GM12878 (cell line): ENCODE measurements around the gene REXO2. TPM values are rescaled to one million over a fixed set of nuclear protein-coding genes. Genes with fewer than 3 reads are reported as not detected.

Experiments used
- ATAC-seq: fragments of 200-7000 bp; cut with Tn5 transposase; 3 replicates; pipeline ENCODE4 v1.9.1; 2020; ENCODE audit warnings: mild to moderate bottlenecking, moderate library complexity
- BruUV-seq: library from RNA; stranded (reverse); fragments of 400-500 nt; replicated peaks from 2 replicates; lab custom pipeline; 2021; lab: Mats Ljungman, UMichigan
- CTCF ChIA-PET: fragments of 300-600 bp; sonication (Branson Sonifier 250); formaldehyde crosslinking; extraction: SDS; loops from one replicate; lab custom pipeline; 2021; ENCODE audit warnings: inconsistent platforms; lab: Yijun Ruan, JAX
- POLR2A ChIA-PET: fragments of 350-600 bp; formaldehyde crosslinking; extraction: SDS; loops from one replicate; lab custom pipeline; 2021; ENCODE audit warnings: inconsistent platforms; lab: Charles Lee
- RAD21 ChIA-PET: fragments of 300-600 bp; sonication (Branson Sonifier 250); formaldehyde crosslinking; loops from one replicate; lab custom pipeline; 2023; ENCODE audit warnings: antibody characterized with exemption; ENCODE audit not compliant: unreplicated experiment; lab: Charles Lee
- SMC1A ChIA-PET: fragments of 300-600 bp; sonication (Branson Sonifier 250); formaldehyde crosslinking; loops from one replicate; lab custom pipeline; 2023; ENCODE audit not compliant: unreplicated experiment, uncharacterized antibody; lab: Charles Lee
- DNase-seq: peaks from one replicate; pipeline ENCODE4 v3.0.0-alpha.2; 2011; ENCODE audit warnings: low read depth, low spot score
- FAIRE-seq: peaks from 3 replicates; lab custom pipeline; 2011; peaks lifted over from hg19 to GRCh38; lab: Jason Lieb, UNC
- H2AFZ ChIP-seq: 2 replicates; pipeline ENCODE4 v1.6.0; 2011; ENCODE audit warnings: low read depth, low read length, control low read depth; ENCODE audit not compliant: control insufficient read depth
- H3K27ac ChIP-seq: 2 replicates; pipeline ENCODE4 v1.5.1; 2011; ENCODE audit warnings: control low read depth; ENCODE audit not compliant: control insufficient read depth, insufficient read depth
- H3K27me3 ChIP-seq, 2 experiments: replicated peaks in 1 of 2; 2 replicates each; pipeline versions ENCODE4 v1.6.0 to v1.6.1; 2011; ENCODE audit warnings: low read length in 1 of 2; ENCODE audit not compliant: control insufficient read depth in 2 of 2, insufficient read depth in 2 of 2
- H3K36me3 ChIP-seq, 2 experiments: 2 replicates each; pipeline ENCODE4 v1.5.1; 2011; ENCODE audit warnings: low read length in 1 of 2; ENCODE audit not compliant: control insufficient read depth in 2 of 2, insufficient read depth in 2 of 2
- H3K4me1 ChIP-seq: 2 replicates; pipeline ENCODE4 v1.6.1; 2011; ENCODE audit warnings: mild to moderate bottlenecking, low read length, moderate library complexity, mixed read lengths; ENCODE audit not compliant: control insufficient read depth, insufficient read depth
- H3K4me2 ChIP-seq: 2 replicates; pipeline ENCODE4 v1.6.0; 2011; ENCODE audit warnings: control low read depth; ENCODE audit not compliant: control insufficient read depth, insufficient read depth
- H3K4me3 ChIP-seq: fragments of 200-600 bp; sonication (generic); 2 replicates; pipeline ENCODE4 v1.5.1; 2016
- H3K79me2 ChIP-seq: 2 replicates; pipeline ENCODE4 v1.6.0; 2011; ENCODE audit warnings: low read length; ENCODE audit not compliant: control insufficient read depth, insufficient read depth
- H3K9ac ChIP-seq: 2 replicates; pipeline ENCODE4 v1.8.0; 2011; ENCODE audit warnings: low read length, control low read depth, mixed read lengths; ENCODE audit not compliant: control insufficient read depth, insufficient read depth
- H3K9me3 ChIP-seq: replicated peaks from 3 replicates; pipeline ENCODE4 v1.5.1; 2011; ENCODE audit warnings: mild to moderate bottlenecking, low read length; ENCODE audit not compliant: control insufficient read depth, insufficient read depth
- H4K20me1 ChIP-seq: 2 replicates; pipeline ENCODE4 v1.6.0; 2011; ENCODE audit not compliant: control insufficient read depth, insufficient read depth
- BACH1 ChIP-seq: fragments of 450-650 bp; IDR thresholded peaks from 2 replicates; pipeline ENCODE4 v1.6.1; 2017; ENCODE audit warnings: mild to moderate bottlenecking, borderline replicate concordance
- BRCA1 ChIP-seq: IDR thresholded peaks from 2 replicates; pipeline ENCODE4 v1.6.1; 2011; ENCODE audit warnings: low read depth, low read length, improper control_type of control experiment
- DPF2 ChIP-seq: fragments of 450-650 bp; IDR thresholded peaks from 2 replicates; pipeline ENCODE4 v1.6.1; 2017; ENCODE audit warnings: mild to moderate bottlenecking
- SP1 ChIP-seq: IDR thresholded peaks from one replicate; pipeline ENCODE4 v1.6.1; 2011; ENCODE audit warnings: low read depth, low read length
- ZNF274 ChIP-seq: IDR thresholded peaks from one replicate; pipeline ENCODE4 v1.8.0; 2011; ENCODE audit not compliant: insufficient read length, insufficient read depth
- in situ Hi-C: fragments of 300-500 bp; cut with MboI; formaldehyde crosslinking; loops from 9 replicates; pipeline ENCODE4 v1.14.3; 2018; ENCODE audit warnings: mixed read lengths
- intact Hi-C: fragments of 100-400 bp; cut with micrococcal nuclease; formaldehyde crosslinking; loops from one replicate; pipeline ENCODE4 v1.14.2; 2022; ENCODE audit not compliant: unreplicated experiment
- polyA plus RNA-seq, 11 experiments: library from polyadenylated mRNA; depleted of rRNA in 4 of 11; unstranded in 6 of 11; stranded (reverse) in 5 of 11; fragments of >200 nt; fragmentation: Nextera tagmentation in 4 of 11; fragmentation: Illumina TruSeq in 1 of 11; extraction: Ambion mirVana in 4 of 11; extraction: Trizol in 1 of 11; gene quantifications; 1 replicate in 1 of 11; 2 replicates in 10 of 11; pipeline versions ENCODE4 v1.2.1 to v1.2.3, GENCODE V29; 2011 to 2016; ENCODE audit warnings: inconsistent platforms in 2 of 11, missing spikeins in 2 of 11, low read depth in 1 of 11
- total RNA-seq, 4 experiments: library from RNA; depleted of rRNA in 3 of 4; stranded (reverse); fragments of >200 nt in 3 of 4; fragmentation: Illumina TruSeq in 1 of 4; extraction: Trizol in 1 of 4; gene quantifications; 2 replicates each; pipeline versions ENCODE4 v1.2.1 to v1.2.3, GENCODE V29; 2013 to 2021
- TF ChIP-seq, protein P1 (sequence below): fragments of 450-650 bp; IDR thresholded peaks from 2 replicates; pipeline ENCODE4 v1.6.1; 2018; ENCODE audit warnings: mild to moderate bottlenecking, low read depth, moderate library complexity; ENCODE audit not compliant: partially characterized antibody
- TF ChIP-seq, protein P2 (sequence below): IDR thresholded peaks from 2 replicates; pipeline ENCODE4 v1.6.1; 2012; ENCODE audit warnings: low read depth, low read length, improper control_type of control experiment
- TF ChIP-seq, protein P3 (sequence below): fragments of 450-650 bp; IDR thresholded peaks from 2 replicates; pipeline ENCODE4 v1.6.1; 2017; ENCODE audit warnings: mild to moderate bottlenecking, low read depth, inconsistent platforms; ENCODE audit not compliant: poor library complexity, severe bottlenecking

The REXO2 gene
- total and polyA plus RNA-seq, 10 of the 15 experiments (the other 5 are each of a cell fraction or from before 2014, with no cell fraction given): 3.3 to 12.5 (median 5.3) TPM

DNA sequence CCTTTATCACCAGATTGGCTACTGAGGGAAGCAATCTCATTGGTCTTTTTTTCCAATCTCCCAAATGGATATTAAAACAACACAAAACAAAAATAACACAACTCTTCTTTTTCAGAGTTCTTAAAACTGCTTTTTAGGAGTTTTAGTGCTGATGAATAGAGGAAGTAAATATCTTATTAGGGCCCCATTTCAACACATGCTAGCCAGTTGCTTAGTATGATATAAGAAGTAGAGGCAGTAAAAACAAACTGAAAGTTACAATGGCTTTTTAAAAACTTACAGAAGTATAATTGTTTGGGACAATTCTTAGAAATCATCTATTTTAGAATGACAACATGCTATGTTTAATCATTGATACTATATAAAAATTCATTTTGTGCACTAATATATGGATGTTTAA, 42.4 kb upstream of the REXO2 start:
- Histone ChIP-seq H3K4me3 (no peak overlapping the region), H3K4me2 (no peak overlapping the region), H3K4me1 (no peaks in the 10 kb centered on the region), H3K27ac (no peak overlapping the region), H3K27me3 (no peaks in the 10 kb centered on the region), H4K20me1 (no peaks in the 10 kb centered on the region), H3K36me3 (no peaks in the 10 kb centered on the region), H2AFZ (no peak overlapping the region), H3K79me2 (peaks cover 30% of the 10 kb centered on the region), H3K9me3 (no peaks in the 10 kb centered on the region), H3K9ac (no peak overlapping the region)
- intact Hi-C loops: no loop called here
- RAD21 ChIA-PET: no interaction called here
- SMC1A ChIA-PET: no interaction called here
- POLR2A ChIA-PET: no interaction called here
- FAIRE-seq (no peak), ATAC-seq (no peak), DNase-seq (no peak)
- CTCF ChIA-PET: no interaction called here
- in situ Hi-C loops: no loop called here
- TF ChIP-seq, protein P1, sequence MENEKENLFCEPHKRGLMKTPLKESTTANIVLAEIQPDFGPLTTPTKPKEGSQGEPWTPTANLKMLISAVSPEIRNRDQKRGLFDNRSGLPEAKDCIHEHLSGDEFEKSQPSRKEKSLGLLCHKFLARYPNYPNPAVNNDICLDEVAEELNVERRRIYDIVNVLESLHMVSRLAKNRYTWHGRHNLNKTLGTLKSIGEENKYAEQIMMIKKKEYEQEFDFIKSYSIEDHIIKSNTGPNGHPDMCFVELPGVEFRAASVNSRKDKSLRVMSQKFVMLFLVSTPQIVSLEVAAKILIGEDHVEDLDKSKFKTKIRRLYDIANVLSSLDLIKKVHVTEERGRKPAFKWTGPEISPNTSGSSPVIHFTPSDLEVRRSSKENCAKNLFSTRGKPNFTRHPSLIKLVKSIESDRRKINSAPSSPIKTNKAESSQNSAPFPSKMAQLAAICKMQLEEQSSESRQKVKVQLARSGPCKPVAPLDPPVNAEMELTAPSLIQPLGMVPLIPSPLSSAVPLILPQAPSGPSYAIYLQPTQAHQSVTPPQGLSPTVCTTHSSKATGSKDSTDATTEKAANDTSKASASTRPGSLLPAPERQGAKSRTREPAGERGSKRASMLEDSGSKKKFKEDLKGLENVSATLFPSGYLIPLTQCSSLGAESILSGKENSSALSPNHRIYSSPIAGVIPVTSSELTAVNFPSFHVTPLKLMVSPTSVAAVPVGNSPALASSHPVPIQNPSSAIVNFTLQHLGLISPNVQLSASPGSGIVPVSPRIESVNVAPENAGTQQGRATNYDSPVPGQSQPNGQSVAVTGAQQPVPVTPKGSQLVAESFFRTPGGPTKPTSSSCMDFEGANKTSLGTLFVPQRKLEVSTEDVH: no peak
- TF ChIP-seq BRCA1: no peak
- no peak for TF ChIP-seq BACH1
- TF ChIP-seq DPF2: no peak
- TF ChIP-seq, protein P2, sequence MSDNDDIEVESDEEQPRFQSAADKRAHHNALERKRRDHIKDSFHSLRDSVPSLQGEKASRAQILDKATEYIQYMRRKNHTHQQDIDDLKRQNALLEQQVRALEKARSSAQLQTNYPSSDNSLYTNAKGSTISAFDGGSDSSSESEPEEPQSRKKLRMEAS: no peak
- TF ChIP-seq, protein P3, sequence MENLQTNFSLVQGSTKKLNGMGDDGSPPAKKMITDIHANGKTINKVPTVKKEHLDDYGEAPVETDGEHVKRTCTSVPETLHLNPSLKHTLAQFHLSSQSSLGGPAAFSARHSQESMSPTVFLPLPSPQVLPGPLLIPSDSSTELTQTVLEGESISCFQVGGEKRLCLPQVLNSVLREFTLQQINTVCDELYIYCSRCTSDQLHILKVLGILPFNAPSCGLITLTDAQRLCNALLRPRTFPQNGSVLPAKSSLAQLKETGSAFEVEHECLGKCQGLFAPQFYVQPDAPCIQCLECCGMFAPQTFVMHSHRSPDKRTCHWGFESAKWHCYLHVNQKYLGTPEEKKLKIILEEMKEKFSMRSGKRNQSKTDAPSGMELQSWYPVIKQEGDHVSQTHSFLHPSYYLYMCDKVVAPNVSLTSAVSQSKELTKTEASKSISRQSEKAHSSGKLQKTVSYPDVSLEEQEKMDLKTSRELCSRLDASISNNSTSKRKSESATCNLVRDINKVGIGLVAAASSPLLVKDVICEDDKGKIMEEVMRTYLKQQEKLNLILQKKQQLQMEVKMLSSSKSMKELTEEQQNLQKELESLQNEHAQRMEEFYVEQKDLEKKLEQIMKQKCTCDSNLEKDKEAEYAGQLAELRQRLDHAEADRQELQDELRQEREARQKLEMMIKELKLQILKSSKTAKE: no peak
- TF ChIP-seq ZNF274: no peak
- no peak for TF ChIP-seq SP1
- BruUV-seq: no TSS peak
